ENCODE results near the gene TECPR1.
A peak's percentile ranks its signal among the peaks of the same experiment; 100 is the strongest.

Gene TECPR1

DNA sequence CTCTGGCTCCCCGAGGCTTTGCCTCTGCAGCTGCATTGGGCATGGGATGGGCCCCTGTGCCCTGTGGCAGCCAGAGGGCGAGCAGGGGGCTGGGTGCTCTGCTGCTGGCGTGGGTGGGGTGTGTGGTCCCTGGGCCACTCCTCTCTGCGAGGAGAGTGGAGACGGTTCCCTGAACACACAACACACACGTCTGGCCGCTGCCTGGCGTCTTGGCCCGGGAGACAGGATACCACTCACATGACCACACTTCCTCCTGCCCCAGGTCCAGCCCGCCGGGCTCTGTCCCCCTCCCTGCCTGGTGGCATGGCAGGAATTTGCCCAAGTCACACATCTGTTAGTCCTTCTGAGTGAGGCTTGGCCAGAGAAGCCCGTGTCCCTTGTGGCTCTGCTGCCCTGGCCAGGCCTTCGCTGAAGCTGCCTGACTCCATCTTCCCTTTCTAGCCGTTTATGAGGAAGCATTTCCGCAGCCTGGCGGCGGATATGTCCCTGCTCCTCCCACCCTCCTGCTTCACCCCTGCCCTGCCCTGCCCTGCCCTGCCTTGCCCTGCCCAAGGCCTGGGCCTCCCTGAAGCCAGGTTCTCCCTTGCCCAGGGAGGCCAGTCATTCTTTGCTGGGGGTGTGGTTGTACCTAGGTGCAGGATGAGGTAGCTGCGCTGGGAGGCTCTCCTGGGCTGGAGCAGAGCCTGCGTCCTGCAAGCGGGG is 32.5 kb upstream of the TECPR1 start:
- DNase-seq, result peak; percentile 77

- no peak for DNase-seq
Observed at GRCh38 chr7:98283887-98284222, 31.8 kb upstream of the TECPR1 start.

DNA sequence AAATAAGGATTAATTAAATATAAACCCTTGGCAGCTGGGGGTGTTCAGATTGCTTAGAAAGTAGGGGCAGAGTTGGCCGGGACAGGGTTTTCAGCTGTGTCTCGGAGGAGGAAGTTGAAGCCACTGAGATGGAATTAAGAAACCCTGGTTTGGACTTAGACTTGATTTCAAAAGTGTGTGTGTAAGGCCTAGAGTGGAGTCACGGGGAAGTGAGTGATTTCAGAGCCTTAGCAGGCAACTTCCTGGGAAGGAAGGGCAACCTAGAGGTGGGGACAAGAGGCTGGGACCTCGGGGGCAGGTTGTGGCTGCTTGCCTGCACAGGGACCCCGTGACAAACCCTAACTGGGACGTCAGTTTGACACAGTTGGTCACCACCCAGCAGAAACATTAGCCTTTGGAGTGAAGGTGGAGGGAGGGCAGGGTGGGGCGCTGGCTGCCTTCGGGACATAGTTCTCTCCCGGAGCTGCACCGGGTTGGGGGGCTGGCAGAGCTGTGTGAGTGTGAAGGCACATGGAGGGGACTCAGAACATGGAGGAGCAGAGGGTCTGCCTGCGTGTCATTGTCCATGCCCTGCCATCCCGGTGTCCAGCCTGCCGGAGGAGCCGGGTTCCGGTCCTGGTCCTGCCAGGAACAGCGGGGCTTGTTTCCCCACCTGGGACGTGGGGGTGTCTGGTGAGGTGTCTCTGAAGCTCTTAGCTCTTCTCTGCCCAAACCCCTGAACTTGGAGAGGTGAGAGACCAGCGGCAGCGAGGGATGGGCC is 31.3 kb upstream of the TECPR1 start:
- peak; percentile 20 for DNase-seq

DNA sequence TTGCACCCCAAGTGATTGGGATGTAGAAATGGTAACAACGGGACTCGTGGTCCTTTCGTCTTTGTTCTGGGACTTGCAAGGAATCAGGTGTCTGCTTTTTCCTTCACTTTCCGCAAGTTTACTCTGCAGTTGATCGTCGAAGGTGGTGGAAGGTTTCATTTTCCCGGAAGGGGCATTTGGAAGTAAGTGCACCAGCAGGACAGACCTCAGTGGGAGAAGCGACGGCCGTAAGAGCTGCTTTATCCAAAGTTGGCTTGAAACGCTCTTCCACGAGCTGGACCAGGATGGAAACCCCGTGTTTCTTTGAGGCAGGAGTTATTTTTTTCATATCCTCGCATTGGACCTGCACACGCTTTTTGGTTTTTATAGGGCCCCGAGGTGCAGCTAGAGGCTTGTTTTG is 30.7 kb upstream of the TECPR1 start:
- DNase-seq, result no peak

DNA sequence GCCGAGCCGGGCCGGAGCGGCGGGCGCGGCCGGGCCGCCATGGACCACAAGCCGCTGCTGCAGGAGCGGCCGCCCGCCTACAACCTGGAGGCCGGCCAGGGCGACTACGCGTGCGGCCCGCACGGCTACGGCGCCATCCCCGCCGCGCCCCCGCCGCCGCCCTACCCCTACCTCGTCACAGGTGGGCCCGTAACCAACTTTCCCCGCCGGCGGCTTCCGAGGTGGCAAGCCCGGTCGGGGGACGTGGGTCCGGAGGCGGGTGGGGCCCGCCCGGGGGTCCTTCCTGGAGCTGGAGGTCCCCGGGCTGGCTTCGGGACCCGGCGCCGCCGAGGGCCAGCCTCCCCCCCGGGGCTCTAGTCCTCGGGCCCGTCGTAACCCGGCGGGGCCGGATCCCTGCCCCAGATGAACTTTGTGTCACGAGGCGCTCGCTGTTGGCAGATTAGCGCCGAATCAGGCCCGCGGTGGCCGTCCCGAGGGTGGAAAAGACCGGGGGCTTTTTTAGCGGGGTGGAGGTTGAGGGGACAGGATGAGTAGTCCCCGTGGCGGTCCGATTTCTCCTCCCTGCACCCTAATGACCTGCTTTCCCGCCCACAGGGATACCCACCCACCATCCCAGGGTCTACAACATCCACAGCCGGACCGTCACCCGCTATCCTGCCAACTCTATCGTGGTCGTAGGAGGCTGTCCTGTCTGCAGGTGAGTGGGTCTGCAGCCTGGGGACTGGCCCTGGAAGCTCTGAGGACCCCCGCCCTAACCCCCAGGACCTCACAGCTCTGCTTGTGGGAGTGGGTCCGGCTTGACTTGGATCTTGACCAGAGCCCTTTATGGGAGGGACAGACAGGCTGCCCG is 29.9 kb upstream of the TECPR1 start:
- DNase-seq, result no peak

GRCh38 chr7:98280791-98281756 is 29.0 kb upstream of the TECPR1 start, which contains the start of gene BRI3:
BRI3 (plus strand) TSS chr7:98281686; CDS start chr7:98281796, 110 bp downstream.
- peak; percentile 93 for DNase-seq

GRCh38 chr7:98280296-98280695 is 28.3 kb upstream of the TECPR1 start:
- no peak for DNase-seq

- DNase-seq, result no peak
Observed at GRCh38 chr7:98278936-98279335, 26.9 kb upstream of the TECPR1 start.

DNA sequence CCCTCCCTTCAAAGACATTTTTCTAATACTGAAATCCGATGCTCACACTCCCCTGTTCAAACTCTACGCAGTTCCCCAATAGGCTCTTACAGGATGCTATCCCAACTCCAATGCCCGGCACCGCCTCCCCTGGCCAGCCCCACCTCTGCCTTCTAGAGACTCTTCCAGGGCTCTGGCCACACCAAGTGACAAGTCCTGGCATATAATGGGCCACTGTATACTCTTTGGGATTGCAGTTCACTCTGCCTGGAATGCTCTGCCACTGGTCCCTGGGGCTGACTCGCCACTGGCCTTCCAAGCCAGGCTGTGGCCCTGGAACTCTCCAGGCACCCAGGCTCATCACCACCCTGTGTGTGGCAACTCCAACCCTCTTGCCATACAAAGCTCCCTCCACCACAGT is 26.4 kb upstream of the TECPR1 start:
- DNase-seq, result no peak

- no peak for DNase-seq
Observed at GRCh38 chr7:98276241-98276761, 24.3 kb upstream of the TECPR1 start.

DNA sequence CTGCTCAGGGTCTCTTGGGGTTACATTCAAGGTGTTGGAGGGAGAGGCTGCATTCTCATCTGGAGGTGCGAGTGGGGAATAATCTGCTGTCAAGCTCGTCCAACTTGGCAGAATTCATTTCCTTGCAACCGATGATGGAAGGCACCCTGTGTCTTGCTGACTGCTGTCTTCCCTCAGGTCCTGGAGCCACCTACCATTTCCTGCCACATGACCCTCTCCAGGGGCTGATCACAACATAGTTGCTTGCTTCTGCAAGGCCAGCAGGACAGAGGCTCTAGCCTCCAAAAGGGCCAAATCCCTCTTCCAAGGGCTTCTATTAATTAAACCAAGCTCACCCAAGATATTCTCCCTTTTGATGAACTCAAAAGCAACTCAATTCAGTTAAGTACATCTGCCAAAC is 15.3 kb upstream of the TECPR1 start:
- no peak for DNase-seq

DNA sequence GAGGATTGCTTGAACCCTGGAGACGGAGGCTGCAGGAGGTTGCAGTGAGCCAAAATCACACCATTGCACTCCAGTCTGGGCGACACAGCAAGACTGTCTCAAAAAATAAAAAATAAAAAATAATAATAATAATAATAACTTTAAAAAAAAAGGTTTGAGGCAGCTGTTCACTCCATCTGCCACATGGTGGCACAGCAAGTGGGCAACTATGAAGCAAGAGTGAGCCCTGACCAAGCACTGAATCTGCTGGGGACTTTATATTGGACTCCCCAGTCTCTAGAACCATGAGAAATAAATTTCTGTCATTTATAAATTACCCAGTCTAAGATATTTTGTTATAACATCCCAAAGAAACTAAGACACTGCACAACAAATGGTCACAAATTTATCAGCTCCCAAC is 14.8 kb upstream of the TECPR1 start:
- DNase-seq, result peak; percentile 33

DNA sequence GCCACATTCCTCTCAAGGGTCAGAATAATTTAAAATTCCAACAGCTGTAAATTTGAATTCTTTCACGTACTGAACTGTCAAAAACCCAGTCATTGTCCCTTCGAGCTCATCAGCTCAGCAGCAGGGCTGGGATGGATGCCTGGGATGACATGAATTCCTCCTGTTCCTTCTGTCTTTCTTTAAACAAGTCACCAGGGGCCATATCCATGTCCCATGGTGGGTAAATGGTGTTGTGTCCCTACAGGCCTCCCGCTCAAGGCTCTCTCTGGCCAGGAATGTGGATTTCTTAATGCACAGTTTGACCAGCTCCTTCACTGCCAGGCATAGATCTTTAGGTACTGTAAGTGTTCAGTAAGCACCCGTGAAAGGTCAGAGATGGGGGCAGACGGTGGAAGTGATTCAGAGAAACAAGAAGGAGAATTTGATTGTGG is 13.8 kb upstream of the TECPR1 start:
- DNase-seq, result peak; percentile 90

DNA sequence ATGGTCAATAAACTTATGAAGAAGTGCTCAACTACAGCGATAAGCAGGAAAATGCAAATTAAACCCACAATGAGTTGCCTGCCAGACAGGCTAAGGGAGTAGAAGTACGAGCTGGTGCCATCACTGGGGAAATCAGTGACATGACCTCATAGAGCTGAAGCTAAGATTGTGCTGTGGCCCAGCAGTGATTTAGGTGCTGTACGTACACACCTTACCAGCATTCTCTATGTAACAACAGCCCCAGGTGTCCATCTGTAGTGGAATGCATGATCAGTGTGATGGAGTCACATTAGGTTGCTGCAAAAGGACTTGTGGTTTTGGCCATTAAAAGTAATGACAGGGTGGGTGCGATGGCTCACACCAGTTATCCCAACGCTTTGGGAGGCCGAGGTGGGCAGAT is 5.7 kb upstream of the TECPR1 start:
- DNase-seq, result no peak

DNA sequence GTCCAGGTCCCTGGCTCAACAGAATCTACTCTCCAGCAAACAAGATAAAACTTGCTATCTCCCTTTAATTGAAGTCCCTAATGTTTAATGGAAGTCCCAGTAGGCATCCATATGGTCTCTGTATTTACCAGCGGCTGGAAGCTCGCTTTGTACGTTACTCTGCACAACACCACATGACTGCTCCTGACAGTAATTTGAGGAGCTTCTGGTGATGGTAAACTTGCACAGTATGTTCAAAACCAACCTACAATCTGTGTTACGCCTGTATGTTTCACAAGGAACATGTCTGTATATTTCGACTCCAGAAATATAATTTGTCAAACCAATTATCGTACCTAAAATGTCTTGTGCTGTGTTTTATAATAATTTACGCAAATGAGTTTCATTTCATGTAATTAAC is 4.4 kb upstream of the TECPR1 start:
- DNase-seq, result no peak

- DNase-seq, result no peak
Observed at GRCh38 chr7:98254951-98255610, 3.0 kb upstream of the TECPR1 start.

- no peak for DNase-seq
Observed at GRCh38 chr7:98254516-98254915, 2.5 kb upstream of the TECPR1 start.

GRCh38 chr7:98252425-98253054 is 508 bp upstream of the TECPR1 start:
- no peak for DNase-seq

GRCh38 chr7:98251231-98251600 is 816 bp downstream of the TECPR1 start:
- no peak for DNase-seq

DNA sequence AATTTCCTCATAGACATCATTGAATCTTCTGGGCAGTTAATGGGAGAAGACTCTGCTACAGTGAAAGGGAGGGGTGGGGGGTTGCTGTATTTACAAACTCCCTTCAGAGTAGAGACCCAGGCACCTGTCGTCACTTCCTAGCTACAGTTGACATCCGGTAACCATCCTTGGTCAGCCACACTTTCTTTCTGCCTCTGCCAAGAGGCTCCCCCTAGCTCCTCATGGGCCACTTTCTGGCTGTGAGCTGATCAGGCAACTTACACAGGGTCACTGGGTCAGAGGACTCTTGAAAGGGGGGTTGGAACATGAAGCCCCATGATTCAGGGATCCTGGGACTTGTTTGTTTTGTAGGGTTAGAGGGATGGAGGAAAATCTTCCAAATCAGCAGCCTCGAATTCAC is 1.2 kb downstream of the TECPR1 start:
- DNase-seq, result no peak

DNA sequence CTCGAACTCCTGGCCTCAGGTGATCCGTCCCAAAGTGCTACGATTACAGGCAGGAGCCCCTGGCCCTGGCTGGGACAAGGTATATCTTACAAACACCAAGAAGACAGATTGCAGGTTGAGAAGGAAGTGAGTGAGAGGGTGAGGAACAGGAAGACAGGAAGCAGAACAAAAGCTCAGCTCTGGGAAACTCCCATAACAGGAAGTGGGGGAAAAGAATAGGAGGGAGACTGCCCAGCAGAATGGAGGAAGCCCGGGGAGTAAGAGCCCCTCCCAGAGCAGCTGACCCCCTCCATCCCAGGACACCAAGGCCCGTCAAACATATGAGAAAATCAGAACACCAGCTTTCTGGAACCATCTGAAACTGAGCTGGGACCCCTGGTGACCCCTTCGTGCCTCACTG is 2.9 kb downstream of the TECPR1 start:
- DNase-seq, result no peak
